DND-41 (cell line): ENCODE measurements around the gene OR2M5.

Source experiments
- ATAC-seq: fragments of 200-7000 bp; cut with Tn5 transposase; 3 replicates; pipeline ENCODE4 v1.9.1; 2021; ENCODE audit warnings: low read depth; ENCODE audit not compliant: insufficient read depth
- DNase-seq: peaks from one replicate; pipeline ENCODE4 v3.0.0-alpha.2; 2020
- H2AFZ ChIP-seq: 2 replicates; pipeline ENCODE4 v1.6.0; 2012; ENCODE audit warnings: low read depth, low read length
- H3K27ac ChIP-seq: 2 replicates; pipeline ENCODE4 v1.5.1; 2012; ENCODE audit warnings: low read length, inconsistent platforms
- H3K27me3 ChIP-seq: fragments of 200-600 bp; sonication (generic); 2 replicates; pipeline ENCODE4 v1.6.0; 2012; ENCODE audit warnings: low read length, mild to moderate bottlenecking, inconsistent platforms; ENCODE audit not compliant: insufficient read depth, poor library complexity
- H3K36me3 ChIP-seq: 2 replicates; pipeline ENCODE4 v1.5.1; 2012; ENCODE audit warnings: low read length, inconsistent platforms; ENCODE audit not compliant: insufficient read depth
- H3K4me1 ChIP-seq: 2 replicates; pipeline ENCODE4 v1.5.1; 2012; ENCODE audit warnings: mild to moderate bottlenecking, low read length; ENCODE audit not compliant: insufficient read depth
- H3K4me2 ChIP-seq: 2 replicates; pipeline ENCODE4 v1.6.0; 2012; ENCODE audit warnings: mild to moderate bottlenecking, moderate library complexity, low read length, inconsistent platforms; ENCODE audit not compliant: insufficient read depth
- H3K4me3 ChIP-seq, 2 experiments: fragments of 200-600 bp in 1 of 2; shearing (Covaris generic) in 1 of 2; 2 replicates each; pipeline ENCODE4 v1.5.1; 2012 to 2016; ENCODE audit warnings: inconsistent platforms in 2 of 2, low read length in 2 of 2, mild to moderate bottlenecking in 2 of 2, low read depth in 1 of 2, moderate library complexity in 1 of 2
- H3K79me2 ChIP-seq: 2 replicates; pipeline ENCODE4 v1.6.0; 2012; ENCODE audit warnings: low read length, inconsistent platforms; ENCODE audit not compliant: insufficient read depth
- H3K9ac ChIP-seq: 2 replicates; pipeline ENCODE4 v1.6.0; 2012; ENCODE audit warnings: low read depth, mild to moderate bottlenecking, inconsistent platforms, low read length, moderate library complexity
- H3K9me3 ChIP-seq: 2 replicates; pipeline ENCODE4 v1.5.1; 2012; ENCODE audit warnings: low read length, moderate library complexity, mild to moderate bottlenecking, inconsistent platforms; ENCODE audit not compliant: insufficient read depth, severe bottlenecking
- H4K20me1 ChIP-seq: 2 replicates; pipeline ENCODE4 v1.6.0; 2012; ENCODE audit warnings: low read length; ENCODE audit not compliant: insufficient read depth
- EZH2 ChIP-seq: IDR thresholded peaks from 3 replicates; pipeline ENCODE4 v1.6.1; 2012; ENCODE audit warnings: borderline replicate concordance, low read depth, mild to moderate bottlenecking, moderate library complexity, low read length, inconsistent platforms; ENCODE audit not compliant: severe bottlenecking
- TF ChIP-seq, protein P1 (sequence below): IDR thresholded peaks from 2 replicates; pipeline ENCODE4 v1.5.1; 2012; ENCODE audit warnings: borderline replicate concordance, low read length, moderate library complexity, mild to moderate bottlenecking; ENCODE audit not compliant: poor library complexity, severe bottlenecking; ENCODE audit errors: extremely low read depth

Gene OR2M5, protein sequence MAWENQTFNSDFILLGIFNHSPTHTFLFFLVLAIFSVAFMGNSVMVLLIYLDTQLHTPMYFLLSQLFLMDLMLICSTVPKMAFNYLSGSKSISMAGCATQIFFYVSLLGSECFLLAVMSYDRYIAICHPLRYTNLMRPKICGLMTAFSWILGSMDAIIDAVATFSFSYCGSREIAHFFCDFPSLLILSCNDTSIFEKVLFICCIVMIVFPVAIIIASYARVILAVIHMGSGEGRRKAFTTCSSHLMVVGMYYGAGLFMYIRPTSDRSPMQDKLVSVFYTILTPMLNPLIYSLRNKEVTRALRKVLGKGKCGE

DNA sequence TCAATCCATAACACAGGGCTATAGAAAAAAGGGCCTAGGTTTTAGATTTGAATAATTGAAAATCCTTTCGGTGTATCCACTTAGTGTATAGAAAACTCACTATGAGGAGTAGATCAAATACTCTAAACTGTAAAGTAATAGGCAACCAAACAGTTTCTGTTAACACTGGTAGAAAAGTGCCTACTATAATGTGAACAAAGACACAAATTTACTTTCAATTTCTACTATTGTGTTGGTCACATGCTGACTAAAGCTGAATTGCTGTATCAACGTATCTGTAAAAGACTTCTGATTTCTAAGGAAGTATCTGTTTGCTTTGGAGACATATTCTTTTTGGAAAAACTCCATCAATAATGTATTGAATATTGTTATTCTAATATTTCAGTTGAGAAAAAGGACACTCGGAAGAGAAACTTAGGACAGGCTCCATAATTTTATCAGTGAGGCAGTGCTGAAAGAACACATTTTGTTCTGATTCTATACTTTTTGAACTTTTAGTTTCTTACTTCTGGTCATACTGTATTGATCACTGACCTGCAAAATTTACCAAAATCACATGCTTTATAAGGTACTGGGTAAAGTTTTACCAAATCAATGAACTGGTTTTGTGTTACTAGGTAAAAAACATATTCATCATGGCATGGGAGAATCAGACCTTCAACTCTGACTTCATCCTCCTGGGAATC, at the start of gene OR2M5:
Gene OR2M5, plus strand, starts transcription at position 636 of the 686 bp plus-strand sequence. Its CDS starts 0 bp downstream, at position 636.
- H3K9me3 ChIP-seq, result no peaks in the 10 kb centered on the region
- no peak within 1 kb of the TSS for H3K4me3 ChIP-seq
- TF ChIP-seq, protein P1, sequence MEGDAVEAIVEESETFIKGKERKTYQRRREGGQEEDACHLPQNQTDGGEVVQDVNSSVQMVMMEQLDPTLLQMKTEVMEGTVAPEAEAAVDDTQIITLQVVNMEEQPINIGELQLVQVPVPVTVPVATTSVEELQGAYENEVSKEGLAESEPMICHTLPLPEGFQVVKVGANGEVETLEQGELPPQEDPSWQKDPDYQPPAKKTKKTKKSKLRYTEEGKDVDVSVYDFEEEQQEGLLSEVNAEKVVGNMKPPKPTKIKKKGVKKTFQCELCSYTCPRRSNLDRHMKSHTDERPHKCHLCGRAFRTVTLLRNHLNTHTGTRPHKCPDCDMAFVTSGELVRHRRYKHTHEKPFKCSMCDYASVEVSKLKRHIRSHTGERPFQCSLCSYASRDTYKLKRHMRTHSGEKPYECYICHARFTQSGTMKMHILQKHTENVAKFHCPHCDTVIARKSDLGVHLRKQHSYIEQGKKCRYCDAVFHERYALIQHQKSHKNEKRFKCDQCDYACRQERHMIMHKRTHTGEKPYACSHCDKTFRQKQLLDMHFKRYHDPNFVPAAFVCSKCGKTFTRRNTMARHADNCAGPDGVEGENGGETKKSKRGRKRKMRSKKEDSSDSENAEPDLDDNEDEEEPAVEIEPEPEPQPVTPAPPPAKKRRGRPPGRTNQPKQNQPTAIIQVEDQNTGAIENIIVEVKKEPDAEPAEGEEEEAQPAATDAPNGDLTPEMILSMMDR, result no peak
- TF ChIP-seq EZH2, result no peak
- ATAC-seq, result no peak
- H3K79me2 ChIP-seq, result no peaks in the 10 kb centered on the region
- H3K4me1 ChIP-seq, result no peaks in the 10 kb centered on the region
- no peak within 1 kb of the TSS for H3K9ac ChIP-seq
- H3K4me2 ChIP-seq, result no peak within 1 kb of the TSS
- no peaks in the 10 kb centered on the region for H4K20me1 ChIP-seq
- no peaks in the 10 kb centered on the region for H3K27me3 ChIP-seq
- H2AFZ ChIP-seq, result no peak within 1 kb of the TSS
- no peaks in the 10 kb centered on the region for H3K36me3 ChIP-seq
- no peak for DNase-seq
- no peak within 1 kb of the TSS for H3K27ac ChIP-seq

DNA sequence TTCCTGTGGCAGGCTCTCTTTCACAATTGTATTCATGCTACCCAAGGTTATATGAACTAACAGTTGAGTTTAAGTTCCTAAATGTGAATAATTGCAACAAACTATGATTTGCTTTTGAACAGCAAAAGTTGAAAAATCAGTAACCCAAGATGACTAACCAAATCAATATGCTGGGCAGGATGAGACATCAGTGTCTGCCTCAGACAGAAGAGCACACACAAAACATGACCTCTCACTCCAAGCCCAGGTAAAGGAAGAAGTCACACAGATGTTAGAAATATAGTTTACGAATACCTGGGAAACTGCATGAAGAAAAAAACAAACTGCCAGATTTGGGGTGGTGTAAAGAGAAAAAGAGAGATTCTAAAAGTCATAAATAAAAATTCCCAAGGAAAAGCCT, 46.4 kb upstream of the OR2M5 start:
- Histone ChIP-seq H3K4me2 (no peak overlapping the region), H3K79me2 (no peaks in the 10 kb centered on the region), H3K36me3 (no peaks in the 10 kb centered on the region), H3K9ac (no peak overlapping the region), H3K9me3 (no peaks in the 10 kb centered on the region), H3K27ac (no peak overlapping the region), H2AFZ (no peak overlapping the region), H4K20me1 (no peaks in the 10 kb centered on the region), H3K27me3 (no peaks in the 10 kb centered on the region), H3K4me1 (no peaks in the 10 kb centered on the region), H3K4me3 (no peak overlapping the region)
- no peak for TF ChIP-seq EZH2
- TF ChIP-seq, protein P1, result no peak
- ATAC-seq (no peak), DNase-seq (no peak)

DNA sequence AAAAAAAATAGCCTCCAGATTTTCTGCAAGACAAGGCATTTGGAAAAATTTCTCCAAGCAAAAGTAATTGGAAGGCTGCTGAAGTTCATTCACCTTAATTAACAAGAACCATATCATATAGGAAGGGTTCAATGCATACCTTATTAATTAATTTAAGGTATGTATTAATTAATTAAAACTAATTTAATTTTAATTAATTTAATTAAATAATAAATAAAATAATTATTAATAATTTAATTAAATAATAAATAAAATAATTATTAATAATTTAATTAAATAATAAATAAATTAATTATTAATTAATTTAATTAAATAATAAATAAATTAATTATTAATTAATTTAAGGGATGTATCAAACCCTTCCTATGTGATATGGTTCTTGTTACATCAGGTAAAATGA, 42.1 kb upstream of the OR2M5 start:
- H3K27me3 ChIP-seq, result no peaks in the 10 kb centered on the region
- H3K4me2 ChIP-seq, result no peak overlapping the region
- no peak overlapping the region for H3K27ac ChIP-seq
- no peak overlapping the region for H3K4me3 ChIP-seq
- H3K9ac ChIP-seq, result no peak overlapping the region
- no peak overlapping the region for H2AFZ ChIP-seq
- H3K36me3 ChIP-seq, result no peaks in the 10 kb centered on the region
- DNase-seq, result no peak
- H3K9me3 ChIP-seq, result no peaks in the 10 kb centered on the region
- ATAC-seq, result no peak
- H3K79me2 ChIP-seq, result no peaks in the 10 kb centered on the region
- no peaks in the 10 kb centered on the region for H4K20me1 ChIP-seq
- TF ChIP-seq, protein P1, result no peak
- TF ChIP-seq EZH2, result no peak
- no peaks in the 10 kb centered on the region for H3K4me1 ChIP-seq
